ENCODE measurements around the gene TOR4A. TPM values are rescaled to one million over a fixed set of nuclear protein-coding genes. Genes with fewer than 3 reads are reported as not detected.

The TOR4A gene
- polyA plus RNA-seq, 1 donor = 18.4 TPM

GRCh38 chr9:137303151-137303892 is 25.8 kb downstream of the TOR4A start:
- no CpG with 5 or more reads among the region's 23 CpGs for WGBS (ENCODE audit: insufficient coverage, low lambda C conversion rate)
- H3K9me3 ChIP-seq (ENCODE audit: control insufficient read depth, low read depth, low read length) = no peaks in the 10 kb centered on the region
- H3K27ac ChIP-seq (ENCODE audit: low read length) = peak overlapping the region; percentile 97
- peak overlapping the region; percentile 47 for H3K4me3 ChIP-seq (ENCODE audit: low read length)
- DNase-seq = peak in 1 of 2 donors; percentile 79
- peaks cover 10% of the 10 kb centered on the region for H3K36me3 ChIP-seq (ENCODE audit: control insufficient read depth, insufficient read depth, low read length)
- peaks cover 9% of the 10 kb centered on the region for H3K27me3 ChIP-seq (ENCODE audit: control insufficient read depth, insufficient read depth, low read length)
- peaks cover 59% of the 10 kb centered on the region for H3K4me1 ChIP-seq (ENCODE audit: control insufficient read depth, insufficient read depth, low read length)

- Histone ChIP-seq H3K4me3 (ENCODE audit: low read length) (no peak overlapping the region), H3K9me3 (ENCODE audit: control insufficient read depth, low read depth, low read length) (no peaks in the 10 kb centered on the region), H3K36me3 (ENCODE audit: control insufficient read depth, insufficient read depth, low read length) (peaks cover 3% of the 10 kb centered on the region), H3K27ac (ENCODE audit: low read length) (peak overlapping the region; percentile 97), H3K4me1 (ENCODE audit: control insufficient read depth, insufficient read depth, low read length) (peaks cover 58% of the 10 kb centered on the region), H3K27me3 (ENCODE audit: control insufficient read depth, insufficient read depth, low read length) (peaks cover 3% of the 10 kb centered on the region)
- DNase-seq = peak in 1 of 2 donors; percentile 33
- no CpG with 5 or more reads among the region's 22 CpGs for WGBS (ENCODE audit: insufficient coverage, low lambda C conversion rate)
Observed at GRCh38 chr9:137303893-137304382, 26.4 kb downstream of the TOR4A start.

DNA sequence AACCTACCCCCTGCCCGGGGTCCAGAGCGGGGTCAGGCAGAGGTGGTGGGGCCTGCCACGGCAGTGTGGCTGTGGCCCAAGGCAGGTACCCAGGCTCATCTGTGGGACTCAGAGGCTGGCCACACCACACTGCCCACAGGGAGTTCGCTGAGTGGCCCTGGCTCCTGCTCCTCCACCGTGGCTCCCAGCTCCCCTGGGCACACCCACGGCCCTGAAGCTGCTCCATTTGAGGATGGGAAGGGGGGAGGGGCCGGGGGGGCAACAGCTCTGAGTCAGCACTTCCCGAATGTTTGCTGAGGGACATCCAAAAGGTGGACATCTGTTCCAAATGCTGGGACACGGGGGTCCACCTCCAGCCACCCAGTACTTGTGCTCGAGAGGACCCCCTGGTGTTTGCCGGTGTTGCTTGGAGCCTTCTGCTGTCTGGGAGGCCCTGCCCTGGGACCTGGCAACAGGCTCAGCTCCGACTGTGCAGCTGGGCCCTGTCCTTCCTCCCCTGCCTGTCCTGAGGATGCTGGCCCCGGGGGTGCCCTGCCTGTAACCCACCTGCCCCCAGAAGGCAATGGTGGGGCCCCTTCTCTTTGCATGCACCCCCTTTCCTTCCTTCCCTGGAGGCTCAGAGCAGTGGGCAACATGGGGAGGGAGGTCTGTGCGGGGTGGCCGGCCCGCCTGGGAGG is 27.0 kb downstream of the TOR4A start:
- no peaks in the 10 kb centered on the region for H3K9me3 ChIP-seq (ENCODE audit: control insufficient read depth, low read depth, low read length)
- H3K27me3 ChIP-seq (ENCODE audit: control insufficient read depth, insufficient read depth, low read length) = no peaks in the 10 kb centered on the region
- peak overlapping the region; percentile 85 for H3K27ac ChIP-seq (ENCODE audit: low read length)
- H3K4me3 ChIP-seq (ENCODE audit: low read length) = peak overlapping the region; percentile 60
- WGBS (ENCODE audit: insufficient coverage, low lambda C conversion rate) = no CpG with 5 or more reads among the region's 16 CpGs
- DNase-seq = peak in 1 of 2 donors; percentile 51
- peaks cover 59% of the 10 kb centered on the region for H3K4me1 ChIP-seq (ENCODE audit: control insufficient read depth, insufficient read depth, low read length)
- no peaks in the 10 kb centered on the region for H3K36me3 ChIP-seq (ENCODE audit: control insufficient read depth, insufficient read depth, low read length)

- peak; percentile 68 to 75 for DNase-seq
- Histone ChIP-seq H3K27me3 (ENCODE audit: control insufficient read depth, insufficient read depth, low read length) (no peaks in the 10 kb centered on the region), H3K4me3 (ENCODE audit: low read length) (peak overlapping the region; percentile 60), H3K4me1 (ENCODE audit: control insufficient read depth, insufficient read depth, low read length) (peaks cover 67% of the 10 kb centered on the region), H3K36me3 (ENCODE audit: control insufficient read depth, insufficient read depth, low read length) (no peaks in the 10 kb centered on the region), H3K27ac (ENCODE audit: low read length) (peak overlapping the region; percentile 85), H3K9me3 (ENCODE audit: control insufficient read depth, low read depth, low read length) (no peaks in the 10 kb centered on the region)
- WGBS (ENCODE audit: insufficient coverage, low lambda C conversion rate) = no CpG with 5 or more reads among the region's 36 CpGs
Observed at GRCh38 chr9:137305060-137305797, 27.7 kb downstream of the TOR4A start.

- H3K4me1 ChIP-seq (ENCODE audit: control insufficient read depth, insufficient read depth, low read length) = peaks cover 72% of the 10 kb centered on the region
- no peak for DNase-seq
- no peaks in the 10 kb centered on the region for H3K27me3 ChIP-seq (ENCODE audit: control insufficient read depth, insufficient read depth, low read length)
- no peaks in the 10 kb centered on the region for H3K36me3 ChIP-seq (ENCODE audit: control insufficient read depth, insufficient read depth, low read length)
- peak overlapping the region; percentile 85 for H3K27ac ChIP-seq (ENCODE audit: low read length)
- H3K4me3 ChIP-seq (ENCODE audit: low read length) = peak overlapping the region; percentile 60
- no peaks in the 10 kb centered on the region for H3K9me3 ChIP-seq (ENCODE audit: control insufficient read depth, low read depth, low read length)
- WGBS (ENCODE audit: insufficient coverage, low lambda C conversion rate) = no CpG with 5 or more reads among the region's 8 CpGs
Observed at GRCh38 chr9:137305798-137306065, 28.2 kb downstream of the TOR4A start.

DNA sequence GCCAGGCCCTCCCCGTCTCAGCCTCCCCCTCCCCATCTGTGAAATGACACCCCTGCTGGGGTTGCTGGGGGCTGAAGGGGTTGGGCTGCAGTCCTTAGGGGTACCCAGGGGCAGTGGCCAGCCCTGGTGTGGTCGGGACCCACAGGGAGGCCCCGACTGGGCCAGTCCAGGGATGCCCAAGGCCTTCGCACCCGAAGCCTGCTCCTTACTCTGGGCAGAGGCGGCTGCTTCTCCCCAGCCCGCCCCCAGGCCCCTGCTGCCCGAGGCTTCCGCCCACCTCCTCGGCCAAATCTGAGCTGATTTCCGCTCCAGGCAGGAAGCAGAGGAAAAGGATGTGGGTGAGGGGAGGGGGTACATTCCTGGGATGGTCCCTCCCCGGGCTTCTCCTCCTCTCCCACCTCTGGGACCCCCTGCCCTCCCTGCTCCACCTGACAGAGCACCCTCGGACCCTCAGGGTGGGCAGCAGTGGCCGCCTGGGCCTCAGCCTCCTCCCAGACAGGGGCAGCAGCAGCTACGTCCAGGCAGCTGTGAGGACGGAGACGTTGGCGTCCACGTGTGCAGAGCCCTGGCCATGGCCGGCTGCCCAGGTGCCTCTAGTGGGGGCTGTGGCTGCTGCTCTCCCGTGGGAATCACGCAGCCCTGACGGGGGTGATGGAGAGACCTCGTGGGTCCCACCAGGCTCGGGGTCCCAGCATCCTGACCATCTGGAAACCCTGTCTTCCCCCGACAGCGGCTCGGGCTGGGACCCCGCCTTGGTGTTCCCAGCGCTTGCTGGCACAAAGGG is 28.7 kb downstream of the TOR4A start:
- Histone ChIP-seq H3K4me1 (ENCODE audit: control insufficient read depth, insufficient read depth, low read length) (peaks cover 77% of the 10 kb centered on the region), H3K4me3 (ENCODE audit: low read length) (peak overlapping the region; percentile 60), H3K36me3 (ENCODE audit: control insufficient read depth, insufficient read depth, low read length) (no peaks in the 10 kb centered on the region), H3K27me3 (ENCODE audit: control insufficient read depth, insufficient read depth, low read length) (no peaks in the 10 kb centered on the region), H3K27ac (ENCODE audit: low read length) (peak overlapping the region; percentile 85), H3K9me3 (ENCODE audit: control insufficient read depth, low read depth, low read length) (no peaks in the 10 kb centered on the region)
- no CpG with 5 or more reads among the region's 30 CpGs for WGBS (ENCODE audit: insufficient coverage, low lambda C conversion rate)
- DNase-seq = peak in 1 of 2 donors; percentile 35

GRCh38 chr9:137306850-137307254 is 29.3 kb downstream of the TOR4A start:
- WGBS (ENCODE audit: insufficient coverage, low lambda C conversion rate) = no CpG with 5 or more reads among the region's 23 CpGs
- H3K27me3 ChIP-seq (ENCODE audit: control insufficient read depth, insufficient read depth, low read length) = no peaks in the 10 kb centered on the region
- peak overlapping the region; percentile 60 for H3K4me3 ChIP-seq (ENCODE audit: low read length)

DNA sequence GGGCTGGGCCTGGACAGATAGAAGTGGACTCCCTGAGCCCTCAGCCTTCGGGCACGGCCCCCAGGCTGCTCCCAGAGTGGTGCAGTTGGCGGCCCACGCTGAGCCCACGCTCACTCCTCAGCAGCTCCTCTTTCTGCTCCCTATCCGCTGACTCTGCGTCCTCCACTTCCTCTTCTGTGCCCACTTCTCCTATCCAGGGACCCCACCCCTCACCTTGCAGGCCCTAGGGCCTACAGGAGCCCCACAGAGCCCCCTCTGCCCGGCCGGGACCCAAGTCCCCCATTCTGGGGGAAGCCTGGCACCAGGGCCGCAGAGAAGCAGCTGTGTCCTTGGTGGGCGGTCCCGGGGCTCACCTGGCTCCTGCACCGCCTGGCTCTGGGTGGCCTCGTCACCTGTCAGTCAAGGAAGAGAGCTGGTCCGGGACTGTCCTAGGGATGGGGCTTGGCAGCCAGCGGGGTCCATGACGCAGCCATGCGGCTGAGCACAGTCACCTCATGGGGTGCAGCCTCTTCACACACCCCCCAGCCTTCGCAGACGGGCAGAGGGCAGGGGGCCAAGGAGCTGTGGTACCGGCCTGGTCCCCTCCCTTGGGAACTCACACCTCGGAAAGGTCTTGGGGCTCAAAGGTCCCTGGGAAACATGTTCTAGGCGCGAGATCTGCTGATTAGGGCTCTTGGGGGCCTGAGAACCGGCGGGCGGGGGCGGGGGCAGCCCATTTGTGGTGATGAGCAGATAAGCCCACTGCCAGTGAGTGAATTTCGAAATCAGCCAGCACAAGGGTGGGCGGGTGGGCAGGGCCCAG is 29.9 kb downstream of the TOR4A start:
- peak; percentile 79 to 89 for DNase-seq
- H3K27me3 ChIP-seq (ENCODE audit: control insufficient read depth, insufficient read depth, low read length) = no peaks in the 10 kb centered on the region
- H3K36me3 ChIP-seq (ENCODE audit: control insufficient read depth, insufficient read depth, low read length) = no peaks in the 10 kb centered on the region
- no CpG with 5 or more reads among the region's 30 CpGs for WGBS (ENCODE audit: insufficient coverage, low lambda C conversion rate)
- peaks cover 89% of the 10 kb centered on the region for H3K4me1 ChIP-seq (ENCODE audit: control insufficient read depth, insufficient read depth, low read length)
- peak overlapping the region; percentile 85 for H3K27ac ChIP-seq (ENCODE audit: low read length)
- H3K9me3 ChIP-seq (ENCODE audit: control insufficient read depth, low read depth, low read length) = peaks cover 2% of the 10 kb centered on the region
- peak overlapping the region; percentile 60 for H3K4me3 ChIP-seq (ENCODE audit: low read length)

More at GRCh38 chr9:137306850-137307254, 29.3 kb downstream of the TOR4A start:
- no peaks in the 10 kb centered on the region for H3K36me3 ChIP-seq (ENCODE audit: control insufficient read depth, insufficient read depth, low read length)
- H3K27ac ChIP-seq (ENCODE audit: low read length) = peak overlapping the region; percentile 85
- peaks cover 2% of the 10 kb centered on the region for H3K9me3 ChIP-seq (ENCODE audit: control insufficient read depth, low read depth, low read length)
- peak in 1 of 2 donors; percentile 23 for DNase-seq
- H3K4me1 ChIP-seq (ENCODE audit: control insufficient read depth, insufficient read depth, low read length) = peaks cover 83% of the 10 kb centered on the region

- peak overlapping the region; percentile 85 for H3K27ac ChIP-seq (ENCODE audit: low read length)
- WGBS (ENCODE audit: insufficient coverage, low lambda C conversion rate) = no CpG with 5 or more reads among the region's 20 CpGs
Observed at GRCh38 chr9:137308057-137308619, 30.6 kb downstream of the TOR4A start.

More at GRCh38 chr9:137308057-137308619, 30.6 kb downstream of the TOR4A start:
- peaks cover 91% of the 10 kb centered on the region for H3K4me1 ChIP-seq (ENCODE audit: control insufficient read depth, insufficient read depth, low read length)
- peaks cover 2% of the 10 kb centered on the region for H3K9me3 ChIP-seq (ENCODE audit: control insufficient read depth, low read depth, low read length)
- no peak overlapping the region for H3K4me3 ChIP-seq (ENCODE audit: low read length)
- peak in 1 of 2 donors; percentile 67 for DNase-seq
- no peaks in the 10 kb centered on the region for H3K27me3 ChIP-seq (ENCODE audit: control insufficient read depth, insufficient read depth, low read length)
- H3K36me3 ChIP-seq (ENCODE audit: control insufficient read depth, insufficient read depth, low read length) = no peaks in the 10 kb centered on the region
